Activated CD4-positive, alpha-beta T cell treated with anti-CD3 and anti-CD28 coated beads for 1 hour (primary cell): ENCODE results near the gene CSPG4.
A peak's percentile ranks its signal among the peaks of the same experiment; 100 is the strongest.
"Not testable (repeated sequence)": the region's sequence is repeated elsewhere in the genome, so short reads cannot be mapped to it uniquely, and the experiment has no call there.

Experiments
- DNase-seq: peaks from one replicate; pipeline ENCODE4 v3.0.0-alpha.2; 2020

Gene CSPG4

GRCh38 chr15:75712668-75713337, at the start of gene CSPG4:
Gene CSPG4 (minus strand): TSS chr15:75712848. CDS start chr15:75712755, 93 bp downstream.
- no peak for DNase-seq

- DNase-seq = not testable (repeated sequence)
Observed at GRCh38 chr15:75762357-75762718, 49.7 kb upstream of the CSPG4 start.

GRCh38 chr15:75761446-75762356, 49.1 kb upstream of the CSPG4 start:
- DNase-seq = no peak

GRCh38 chr15:75760704-75761435, 48.2 kb upstream of the CSPG4 start:
- no peak for DNase-seq

GRCh38 chr15:75760131-75760520, 47.5 kb upstream of the CSPG4 start:
- not testable (repeated sequence) for DNase-seq

- DNase-seq = no peak
Observed at GRCh38 chr15:75759416-75760130, 46.9 kb upstream of the CSPG4 start.

- peak; percentile 25 for DNase-seq
Observed at GRCh38 chr15:75758071-75758872, 45.6 kb upstream of the CSPG4 start.

- not testable (repeated sequence) for DNase-seq
Observed at GRCh38 chr15:75754871-75755270, 42.2 kb upstream of the CSPG4 start.

- no peak for DNase-seq
Observed at GRCh38 chr15:75753145-75753544, 40.5 kb upstream of the CSPG4 start.

- no peak for DNase-seq
Observed at GRCh38 chr15:75751891-75752290, 39.2 kb upstream of the CSPG4 start.

GRCh38 chr15:75751116-75751875, 38.6 kb upstream of the CSPG4 start:
- no peak for DNase-seq

- DNase-seq = no peak
Observed at GRCh38 chr15:75750261-75751050, 37.8 kb upstream of the CSPG4 start.

GRCh38 chr15:75749820-75750219, 37.2 kb upstream of the CSPG4 start:
- DNase-seq = no peak

GRCh38 chr15:75748882-75749281, 36.2 kb upstream of the CSPG4 start:
- DNase-seq = not testable (repeated sequence)

- DNase-seq = not testable (repeated sequence)
Observed at GRCh38 chr15:75747121-75747520, 34.5 kb upstream of the CSPG4 start.

- no peak for DNase-seq
Observed at GRCh38 chr15:75745305-75745704, 32.7 kb upstream of the CSPG4 start.

GRCh38 chr15:75742346-75742745, 29.7 kb upstream of the CSPG4 start:
- not testable (repeated sequence) for DNase-seq

GRCh38 chr15:75739791-75740190, 27.1 kb upstream of the CSPG4 start:
- no peak for DNase-seq

- DNase-seq = peak; percentile 80
Observed at GRCh38 chr15:75738647-75739325, 26.1 kb upstream of the CSPG4 start.
